ENCODE data around the gene TRAPPC3.

DNA sequence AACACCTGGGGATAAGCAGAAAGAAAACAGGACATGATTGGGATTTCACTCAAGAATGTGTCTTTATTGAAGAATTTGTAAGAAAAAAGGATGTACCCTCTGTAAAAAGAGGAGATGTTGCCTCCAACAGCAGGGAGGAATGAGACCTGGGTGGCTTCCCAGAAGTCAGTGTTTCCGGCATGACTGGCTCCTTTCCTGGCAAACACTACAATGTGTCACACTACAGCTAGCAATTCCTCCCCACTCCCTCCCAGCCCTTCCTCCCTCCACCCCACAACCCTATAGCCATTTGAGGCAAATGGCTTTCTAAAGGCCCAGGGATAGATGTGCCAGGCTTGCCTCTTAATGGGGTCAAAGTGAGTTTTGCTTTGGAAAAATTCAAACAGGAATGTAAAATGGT, 12.8 kb downstream of the TRAPPC3 start:
- TF ChIP-seq FOXM1 (IDR thresholded peaks at IDR 0.05; ENCODE audit: borderline replicate concordance) = no peak
- no peak for TF ChIP-seq HDGF (IDR thresholded peaks at IDR 0.05; ENCODE audit: borderline replicate concordance)
- TF ChIP-seq L3MBTL2 (conservative IDR thresholded peaks at IDR 0.05) = no peak
- TF ChIP-seq CTBP1 (IDR thresholded peaks at IDR 0.05; ENCODE audit: borderline replicate concordance) = no peak
- no peak for TF ChIP-seq TARDBP (IDR thresholded peaks at IDR 0.05)
- TF ChIP-seq SP1 (IDR thresholded peaks at IDR 0.05) = no peak
